Raji (cell line): Measurements from ENCODE around the gene PLOD1.

Experiments
- POLR2A ChIP-seq: IDR thresholded peaks from 2 replicates; pipeline ENCODE4 v1.6.1; 2011; ENCODE audit warnings: low read depth, low read length, control low read depth; ENCODE audit not compliant: insufficient read depth

Gene PLOD1

DNA sequence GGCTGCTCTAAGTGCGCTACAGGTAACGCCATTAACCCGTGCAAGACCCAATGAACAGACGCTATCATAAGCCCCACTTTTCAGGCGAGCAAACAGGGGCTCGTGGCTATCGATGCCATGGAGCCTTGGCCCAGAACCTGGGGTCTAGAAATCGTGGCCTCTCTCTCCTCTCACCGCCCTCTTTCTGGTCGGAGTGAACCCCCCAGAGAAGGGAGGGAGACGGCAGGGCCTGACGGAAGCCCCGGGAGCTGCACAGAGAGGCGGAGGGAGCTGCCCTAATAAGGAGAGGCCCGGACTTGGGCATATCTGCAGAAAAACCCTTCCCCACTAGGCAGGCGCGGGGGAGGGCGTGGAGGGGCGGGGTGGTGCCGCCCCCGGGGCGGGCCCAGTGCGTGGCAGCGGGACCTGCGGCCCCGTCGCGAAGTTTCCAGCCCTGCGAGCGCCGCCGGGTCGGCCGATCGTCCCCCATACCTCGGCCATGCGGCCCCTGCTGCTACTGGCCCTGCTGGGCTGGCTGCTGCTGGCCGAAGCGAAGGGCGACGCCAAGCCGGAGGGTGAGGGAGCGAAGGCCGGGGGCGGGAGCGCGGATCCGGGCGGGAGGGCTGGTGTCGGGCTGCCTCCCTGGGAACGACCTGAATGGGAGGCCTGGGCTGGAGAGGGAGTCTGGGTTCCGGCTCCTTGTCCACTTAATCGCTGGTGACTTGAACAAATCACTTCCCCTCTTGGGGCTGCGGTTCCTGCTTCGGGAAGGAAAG, at the start of gene PLOD1:
TSS of gene PLOD1 (plus strand) at position 416 of the 755 bp plus-strand sequence. CDS start at position 479, 63 bp downstream.
- peak; percentile 96 for TF ChIP-seq POLR2A

DNA sequence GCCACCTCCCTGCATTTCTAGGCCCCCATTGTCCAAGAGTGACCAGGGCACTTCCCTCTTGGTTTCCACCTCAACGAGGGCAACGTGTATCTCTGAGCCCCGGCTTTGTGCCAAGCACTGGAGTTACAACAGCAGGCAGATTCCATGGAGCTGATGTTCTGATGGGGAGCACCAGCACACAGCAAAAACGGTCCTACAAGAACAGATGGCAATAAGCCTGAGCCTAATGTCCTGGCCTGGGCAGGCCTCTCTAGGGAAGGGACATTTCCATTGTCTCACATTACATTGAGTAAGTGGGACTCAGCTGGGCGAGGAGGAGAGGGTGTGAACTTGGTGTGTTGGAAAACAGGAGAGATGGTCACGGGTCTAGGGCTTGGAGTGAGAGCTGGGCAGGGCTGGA, 48.6 kb upstream of the PLOD1 start:
- TF ChIP-seq POLR2A: no peak

DNA sequence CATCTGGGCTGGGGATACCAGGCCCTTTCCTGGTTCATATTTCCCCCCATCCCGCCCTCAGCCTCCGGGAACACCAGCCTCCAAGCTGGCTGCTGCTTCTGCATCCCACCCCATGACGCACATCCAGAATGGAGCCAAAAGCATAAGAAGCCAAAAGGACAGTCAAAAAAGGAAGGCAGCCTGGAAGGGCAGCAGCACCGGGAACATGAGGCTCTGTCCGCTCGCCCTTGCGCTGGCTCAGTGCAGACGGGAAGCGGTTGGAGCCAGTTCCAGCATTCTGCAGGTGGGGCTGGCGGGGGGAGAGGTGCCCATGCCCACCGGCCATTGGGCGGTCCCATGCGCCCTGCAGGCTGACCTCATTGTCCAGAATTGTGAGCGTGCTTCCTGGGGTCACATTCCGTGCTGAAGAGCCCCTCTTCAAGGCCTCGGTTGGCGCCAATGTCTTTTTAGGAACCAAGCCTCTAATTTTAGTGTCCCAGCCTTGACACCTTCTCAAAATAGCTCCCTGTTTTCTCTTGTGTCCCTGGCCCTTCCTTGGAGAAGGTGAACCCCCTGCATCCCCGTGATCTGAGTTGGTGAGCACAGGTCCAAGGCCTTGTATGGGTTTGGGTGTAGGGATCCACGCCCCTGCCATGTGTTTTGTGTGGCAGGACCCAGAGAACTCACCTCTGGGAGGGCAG, 47.4 kb upstream of the PLOD1 start:
- no peak for TF ChIP-seq POLR2A

DNA sequence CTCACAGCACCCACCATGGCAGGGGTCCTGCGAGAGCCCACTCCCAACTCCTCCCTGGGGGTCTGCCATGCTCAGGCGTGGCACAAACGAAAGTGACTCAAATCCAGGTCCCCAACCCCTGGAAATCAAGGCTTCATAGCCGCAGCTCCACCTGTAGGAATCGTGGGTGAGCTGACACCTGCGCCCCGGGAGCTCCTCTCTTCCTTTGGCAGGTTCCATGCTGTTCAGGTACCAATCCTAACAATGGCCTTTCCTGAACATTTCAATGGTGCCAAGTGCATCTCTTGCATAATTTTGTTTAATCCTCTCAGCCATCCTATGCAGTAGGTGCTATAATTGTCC, 46.9 kb upstream of the PLOD1 start:
- TF ChIP-seq POLR2A: no peak

DNA sequence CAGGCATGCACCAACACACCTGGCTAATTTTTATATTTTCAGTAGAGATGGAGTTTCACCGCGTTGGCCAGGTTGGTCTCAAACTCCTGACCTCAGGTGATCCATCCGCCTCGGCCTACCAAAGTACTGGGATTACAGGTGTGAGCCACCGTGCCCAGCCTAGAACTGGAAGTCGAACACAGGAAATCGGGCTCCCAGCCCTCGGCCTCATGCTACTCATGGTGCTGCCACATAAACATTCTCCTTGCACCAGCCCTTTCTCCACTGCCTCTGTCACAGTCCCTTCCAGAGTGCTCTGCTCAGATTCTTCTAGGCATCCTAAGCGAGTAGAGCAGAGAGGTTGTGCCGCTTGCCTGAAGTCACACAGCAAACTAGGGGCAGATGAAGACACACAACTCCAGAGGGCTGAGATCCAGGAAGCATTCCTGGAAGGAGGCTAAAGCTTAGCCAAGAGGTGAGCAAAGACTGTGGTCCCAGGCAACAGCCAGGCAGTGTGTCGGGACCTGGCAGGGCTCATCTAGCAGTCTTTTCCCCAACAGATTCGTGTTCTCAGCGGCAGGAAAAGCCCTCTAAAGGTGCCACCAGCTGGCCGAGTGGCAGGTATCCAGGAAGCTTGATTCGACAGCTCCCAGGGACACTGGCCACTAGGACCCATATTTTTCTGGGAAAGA, 46.2 kb upstream of the PLOD1 start:
- TF ChIP-seq POLR2A: no peak

DNA sequence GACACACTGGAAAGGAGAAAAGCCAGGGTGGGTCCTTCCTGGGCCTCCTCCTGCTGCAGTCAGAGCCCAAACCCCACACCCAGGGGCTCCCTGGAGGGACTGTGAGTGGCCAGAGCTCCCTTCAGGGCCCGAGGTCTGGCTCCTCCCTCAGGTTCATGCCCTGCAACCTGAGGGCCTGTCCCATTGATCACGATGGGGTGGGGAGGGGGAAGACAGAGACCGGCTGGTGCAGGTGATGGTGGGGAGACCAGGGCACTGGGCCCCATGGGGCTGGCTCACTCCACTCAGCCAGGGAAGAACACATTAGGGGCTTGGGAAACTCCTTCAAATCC, 45.7 kb upstream of the PLOD1 start:
- no peak for TF ChIP-seq POLR2A

DNA sequence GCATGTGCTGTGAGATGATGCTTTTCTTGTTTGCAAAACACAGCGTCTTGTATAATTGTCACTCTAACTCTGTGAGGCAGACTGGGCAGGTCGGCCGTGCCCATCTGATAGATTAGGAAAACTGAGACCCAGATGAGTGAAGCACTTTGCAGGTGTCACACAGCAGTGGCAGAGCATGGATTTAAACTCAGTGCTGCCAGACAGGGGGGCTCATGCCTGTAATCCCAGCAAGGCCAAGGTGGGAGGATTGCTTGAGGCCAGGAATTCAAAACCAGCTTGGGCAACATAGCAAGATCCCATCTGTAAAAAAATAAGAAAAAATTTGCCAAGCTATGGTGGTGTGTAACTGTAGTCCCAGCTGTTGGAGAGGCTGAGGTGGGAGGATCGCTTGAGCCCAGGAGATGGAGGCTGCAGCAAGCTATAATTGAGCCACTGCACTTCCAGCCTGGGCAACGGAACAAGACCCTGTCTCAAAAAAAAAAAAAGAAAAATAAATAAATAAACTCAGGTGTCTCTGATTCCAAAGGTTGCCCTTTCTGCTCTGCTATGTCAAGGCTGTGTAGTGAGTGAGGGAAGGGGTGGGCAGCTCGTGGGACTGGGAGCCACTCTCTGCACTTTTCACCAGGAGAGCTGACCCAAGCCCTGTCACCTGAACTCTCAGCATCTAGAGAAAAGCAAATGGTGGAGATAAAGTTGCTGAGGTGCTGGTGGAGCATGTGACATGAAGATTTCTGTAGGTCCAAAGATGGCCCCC, 42.9 kb upstream of the PLOD1 start:
- no peak for TF ChIP-seq POLR2A

DNA sequence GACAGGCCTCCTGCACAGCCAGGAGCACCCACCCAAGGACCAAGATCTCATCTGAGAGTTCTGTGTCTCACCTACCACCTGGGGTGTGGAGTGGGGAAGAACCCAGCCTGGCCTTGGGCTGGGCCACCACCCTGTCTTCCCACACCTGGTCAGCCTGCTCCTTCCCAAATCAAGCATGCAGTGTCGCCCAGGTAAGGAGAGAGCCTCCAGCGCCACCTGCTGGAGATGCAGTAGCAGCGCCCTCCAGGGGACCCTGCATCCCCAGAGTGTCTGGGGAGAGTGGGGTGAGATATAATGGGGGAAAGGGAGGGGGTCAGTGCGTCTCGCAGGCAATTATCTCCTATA, 40.6 kb upstream of the PLOD1 start:
- no peak for TF ChIP-seq POLR2A

DNA sequence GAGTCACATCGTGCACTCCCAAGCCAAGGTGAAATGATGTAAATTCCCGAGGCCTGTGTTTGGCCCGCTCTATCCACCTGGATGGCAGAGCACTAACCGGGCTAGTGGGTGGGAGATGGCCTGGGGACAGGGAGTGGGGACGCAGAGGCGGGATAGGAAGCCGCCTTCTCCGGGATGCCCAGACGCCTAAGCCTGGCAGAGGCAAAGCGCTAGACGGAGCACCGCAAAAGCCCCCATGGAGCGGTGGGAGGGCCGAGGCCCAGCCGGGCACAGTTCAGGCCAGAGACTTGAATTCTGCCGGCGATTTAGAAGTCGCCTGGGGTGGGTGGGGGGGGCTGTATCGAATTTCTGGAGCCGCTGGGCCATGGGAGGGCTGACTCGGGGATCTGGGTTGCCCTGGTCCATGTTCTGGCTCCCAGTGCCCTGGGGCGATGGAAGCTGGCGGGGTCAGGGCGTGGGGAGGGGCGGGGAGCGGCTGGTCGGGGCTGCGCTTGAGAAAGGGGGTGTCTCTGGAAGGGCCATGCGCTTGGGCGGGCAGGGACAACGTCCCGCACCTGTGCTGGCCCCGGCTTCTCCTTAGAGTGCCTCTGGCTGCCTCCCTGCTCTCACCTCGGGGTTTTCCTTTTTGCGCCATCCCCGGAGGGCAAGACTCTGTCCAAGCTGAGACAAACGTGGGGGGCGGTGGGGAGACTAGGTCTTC, 36.3 kb upstream of the PLOD1 start:
- no peak for TF ChIP-seq POLR2A

DNA sequence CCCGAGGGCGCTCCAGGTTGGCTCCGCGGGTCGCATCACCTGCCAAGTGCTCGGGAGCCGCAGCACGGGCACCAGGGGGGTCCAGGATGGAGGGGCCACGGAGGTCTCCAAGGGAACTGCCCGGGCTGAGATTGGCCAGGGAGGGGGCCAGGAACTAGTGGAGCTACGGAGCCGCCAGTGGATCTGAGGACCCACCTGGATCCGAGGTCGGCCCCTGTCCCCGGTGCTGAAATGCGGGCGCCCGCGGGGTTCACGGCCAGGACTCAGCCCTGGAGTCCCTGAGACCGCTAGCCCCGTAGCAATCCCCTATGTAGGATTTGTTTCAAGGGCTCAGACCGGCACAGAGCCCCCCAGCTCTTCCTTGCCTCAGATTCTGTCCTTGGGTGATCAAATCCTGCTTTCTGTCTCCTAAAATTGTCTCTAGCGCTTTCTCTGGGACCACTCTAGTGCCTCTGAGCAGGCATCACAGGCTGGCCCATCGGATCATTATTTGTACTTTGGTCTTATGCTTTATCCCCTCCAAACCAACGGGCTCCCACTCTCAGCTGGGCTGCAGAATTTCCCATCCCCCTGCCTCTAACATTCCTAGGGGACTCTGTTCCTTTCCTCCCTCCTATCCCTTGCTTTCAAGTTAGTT, 35.6 kb upstream of the PLOD1 start:
- no peak for TF ChIP-seq POLR2A

DNA sequence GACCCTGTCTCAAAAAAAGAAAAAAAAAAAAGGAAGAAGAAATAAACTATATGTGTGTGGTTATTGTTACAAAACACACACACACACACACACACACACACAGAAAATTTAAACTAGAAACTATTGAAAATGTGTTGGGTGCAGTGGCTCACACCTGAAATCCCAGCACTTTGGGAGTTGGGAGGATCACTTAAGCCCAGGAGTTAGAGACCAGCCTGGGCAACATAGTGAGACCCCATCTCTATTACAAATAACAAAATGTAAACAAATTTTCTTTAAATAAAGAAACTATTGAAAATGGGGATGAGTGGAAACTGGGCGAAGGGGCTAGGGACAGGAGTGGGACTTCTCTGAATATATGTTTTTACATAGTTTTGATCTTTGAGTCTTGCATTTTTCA, 31.3 kb upstream of the PLOD1 start:
- TF ChIP-seq POLR2A: no peak

DNA sequence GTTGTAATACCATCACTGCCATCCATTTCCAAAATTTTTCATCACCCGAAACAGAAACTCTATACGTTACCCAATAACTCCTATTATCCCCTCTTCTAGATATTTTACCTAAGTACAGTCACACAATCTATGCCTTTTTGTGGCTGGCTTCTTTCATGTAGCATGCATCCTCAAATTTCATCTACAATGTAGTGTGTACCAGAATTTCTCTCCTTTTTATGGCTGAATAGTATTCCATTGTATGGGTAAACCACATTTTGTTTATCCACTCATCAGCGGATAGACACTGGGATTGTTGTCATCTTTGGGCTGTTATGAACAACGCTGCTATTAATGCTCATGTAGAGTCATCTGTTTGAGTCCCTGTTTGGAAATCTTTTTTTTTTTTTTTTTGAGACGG, 29.5 kb upstream of the PLOD1 start:
- TF ChIP-seq POLR2A: no peak

DNA sequence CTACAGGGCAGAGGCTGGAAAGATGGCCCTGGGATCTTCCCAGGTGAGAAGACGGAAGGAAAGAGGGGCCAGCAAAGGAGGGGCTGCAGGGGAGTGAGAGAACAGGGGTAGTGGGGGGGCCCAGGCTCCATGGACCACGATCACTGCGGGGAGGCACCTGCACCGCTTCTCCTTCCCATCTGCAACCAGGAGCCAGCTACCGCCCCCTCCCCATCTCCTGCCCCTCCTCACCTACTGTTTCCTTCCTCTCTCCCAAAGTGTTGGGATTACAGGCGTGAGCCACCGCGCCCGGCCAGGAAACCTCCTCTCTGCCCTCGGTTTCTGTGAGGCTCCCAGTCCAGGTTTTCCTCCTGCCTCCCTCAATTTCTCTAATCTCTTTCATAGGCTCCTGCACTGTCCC, 27.6 kb upstream of the PLOD1 start:
- TF ChIP-seq POLR2A: no peak

DNA sequence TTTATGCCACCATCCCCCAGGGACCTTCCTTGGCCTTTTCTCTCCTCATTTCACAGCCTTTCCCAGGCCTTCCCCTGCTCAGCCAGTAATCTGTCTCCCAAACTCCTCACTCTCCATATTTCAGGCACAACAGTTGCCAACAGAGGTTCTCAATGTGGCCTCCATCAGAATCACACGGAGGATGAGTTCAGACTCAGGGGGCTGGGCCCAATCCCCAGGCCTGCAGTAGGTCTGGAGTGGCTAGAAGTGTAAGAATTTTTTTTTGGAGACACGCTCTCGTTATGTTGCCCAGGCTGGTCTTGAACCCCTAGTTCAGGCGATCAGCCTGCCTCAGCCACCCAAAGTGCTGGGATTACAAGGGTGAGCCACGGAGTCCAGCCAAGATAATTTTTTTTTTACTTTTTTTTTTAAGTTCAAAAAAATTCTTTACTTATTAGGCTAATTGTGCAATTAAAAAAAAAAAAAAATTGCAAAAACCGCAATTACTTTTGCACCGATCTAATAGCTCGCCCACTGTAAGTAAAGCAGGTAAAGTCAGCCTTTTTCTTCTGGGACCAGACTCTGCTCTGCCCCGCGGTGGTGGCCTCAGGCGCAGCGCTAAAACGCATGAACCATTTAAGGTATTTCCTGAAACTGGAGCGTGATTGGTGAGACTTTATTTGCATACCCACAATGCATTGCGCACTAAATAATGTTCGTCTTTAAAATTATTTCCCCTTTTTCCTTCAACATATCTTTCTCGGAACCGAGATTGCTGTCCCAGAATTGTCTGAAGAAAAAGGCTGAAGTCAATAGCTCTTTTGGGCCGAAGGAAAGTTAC, 27.0 kb upstream of the PLOD1 start:
- TF ChIP-seq POLR2A: no peak
